Mucosa of stomach (tissue), 1 donor: ENCODE data around the gene RSF1.

Experiments used
- H3K27me3 ChIP-seq: one replicate; pipeline ENCODE4 v1.7.0; 2013; ENCODE audit warnings: mild to moderate bottlenecking, low read length; ENCODE audit not compliant: control insufficient read depth, insufficient read depth
- H3K36me3 ChIP-seq: one replicate; pipeline ENCODE4 v1.7.0; 2013; ENCODE audit warnings: low read length; ENCODE audit not compliant: control insufficient read depth, insufficient read depth
- H3K4me1 ChIP-seq: one replicate; pipeline ENCODE4 v1.7.0; 2013; ENCODE audit warnings: mild to moderate bottlenecking, low read length; ENCODE audit not compliant: control insufficient read depth, insufficient read depth
- H3K4me3 ChIP-seq: one replicate; pipeline ENCODE4 v1.7.0; 2013; ENCODE audit warnings: low read length
- H3K9ac ChIP-seq: one replicate; pipeline ENCODE4 v1.7.0; 2013; ENCODE audit warnings: mild to moderate bottlenecking, low read length, moderate library complexity
- H3K9me3 ChIP-seq: one replicate; pipeline ENCODE4 v1.7.0; 2013; ENCODE audit warnings: mild to moderate bottlenecking, low read length, moderate library complexity; ENCODE audit not compliant: control insufficient read depth
- donor health status: Pancreatic carcinoma.

The RSF1 gene

GRCh38 chr11:77801477-77801876, 19.0 kb downstream of the RSF1 start:
- Histone ChIP-seq H3K36me3 (no peaks in the 10 kb centered on the region), H3K9ac (no peak overlapping the region), H3K4me1 (peaks cover 5% of the 10 kb centered on the region), H3K4me3 (no peak overlapping the region), H3K9me3 (no peaks in the 10 kb centered on the region), H3K27me3 (no peaks in the 10 kb centered on the region)

GRCh38 chr11:77800449-77800848, 20.1 kb downstream of the RSF1 start:
- Histone ChIP-seq H3K36me3 (no peaks in the 10 kb centered on the region), H3K27me3 (no peaks in the 10 kb centered on the region), H3K4me1 (peaks cover 5% of the 10 kb centered on the region), H3K9me3 (no peaks in the 10 kb centered on the region), H3K9ac (no peak overlapping the region), H3K4me3 (no peak overlapping the region)

- Histone ChIP-seq H3K9ac (no peak overlapping the region), H3K27me3 (no peaks in the 10 kb centered on the region), H3K36me3 (no peaks in the 10 kb centered on the region), H3K4me3 (no peak overlapping the region), H3K4me1 (peaks cover 5% of the 10 kb centered on the region), H3K9me3 (no peaks in the 10 kb centered on the region)
Measured at GRCh38 chr11:77799338-77799737, 21.2 kb downstream of the RSF1 start.

- Histone ChIP-seq H3K36me3 (no peaks in the 10 kb centered on the region), H3K4me1 (no peaks in the 10 kb centered on the region), H3K27me3 (no peaks in the 10 kb centered on the region), H3K4me3 (no peak overlapping the region), H3K9ac (no peak overlapping the region), H3K9me3 (no peaks in the 10 kb centered on the region)
Measured at GRCh38 chr11:77793972-77794371, 26.6 kb downstream of the RSF1 start.

GRCh38 chr11:77791301-77791700, 29.2 kb downstream of the RSF1 start:
- Histone ChIP-seq H3K36me3 (no peaks in the 10 kb centered on the region), H3K4me1 (no peaks in the 10 kb centered on the region), H3K27me3 (no peaks in the 10 kb centered on the region), H3K9ac (no peak overlapping the region), H3K4me3 (no peak overlapping the region), H3K9me3 (no peaks in the 10 kb centered on the region)

GRCh38 chr11:77789731-77790476, 30.6 kb downstream of the RSF1 start:
- no peak overlapping the region for H3K4me3 ChIP-seq
- no peaks in the 10 kb centered on the region for H3K9me3 ChIP-seq
- H3K27me3 ChIP-seq = no peaks in the 10 kb centered on the region
- no peaks in the 10 kb centered on the region for H3K36me3 ChIP-seq
- H3K4me1 ChIP-seq = no peaks in the 10 kb centered on the region
- H3K9ac ChIP-seq = no peak overlapping the region

- no peaks in the 10 kb centered on the region for H3K27me3 ChIP-seq
- no peak overlapping the region for H3K4me3 ChIP-seq
- H3K4me1 ChIP-seq = no peaks in the 10 kb centered on the region
- no peak overlapping the region for H3K9ac ChIP-seq
- no peaks in the 10 kb centered on the region for H3K36me3 ChIP-seq
- no peaks in the 10 kb centered on the region for H3K9me3 ChIP-seq
Measured at GRCh38 chr11:77789061-77789730, 31.3 kb downstream of the RSF1 start.

GRCh38 chr11:77784572-77784971, 36.0 kb downstream of the RSF1 start:
- Histone ChIP-seq H3K27me3 (no peaks in the 10 kb centered on the region), H3K4me1 (no peaks in the 10 kb centered on the region), H3K4me3 (no peak overlapping the region), H3K36me3 (no peaks in the 10 kb centered on the region), H3K9ac (no peak overlapping the region), H3K9me3 (no peaks in the 10 kb centered on the region)

GRCh38 chr11:77783025-77783424, 37.5 kb downstream of the RSF1 start:
- no peaks in the 10 kb centered on the region for H3K36me3 ChIP-seq
- no peak overlapping the region for H3K4me3 ChIP-seq
- no peaks in the 10 kb centered on the region for H3K27me3 ChIP-seq
- H3K9me3 ChIP-seq = no peaks in the 10 kb centered on the region
- H3K4me1 ChIP-seq = no peaks in the 10 kb centered on the region
- H3K9ac ChIP-seq = no peak overlapping the region

- H3K4me1 ChIP-seq = no peaks in the 10 kb centered on the region
- H3K9ac ChIP-seq = no peak overlapping the region
- no peaks in the 10 kb centered on the region for H3K27me3 ChIP-seq
- no peaks in the 10 kb centered on the region for H3K9me3 ChIP-seq
- H3K36me3 ChIP-seq = no peaks in the 10 kb centered on the region
- H3K4me3 ChIP-seq = no peak overlapping the region
Measured at GRCh38 chr11:77779935-77780334, 40.6 kb downstream of the RSF1 start.

GRCh38 chr11:77778549-77778948, 42.0 kb downstream of the RSF1 start:
- Histone ChIP-seq H3K36me3 (no peaks in the 10 kb centered on the region), H3K4me1 (no peaks in the 10 kb centered on the region), H3K27me3 (no peaks in the 10 kb centered on the region), H3K9me3 (no peaks in the 10 kb centered on the region), H3K4me3 (no peak overlapping the region), H3K9ac (no peak overlapping the region)

- no peak overlapping the region for H3K9ac ChIP-seq
- no peak overlapping the region for H3K4me3 ChIP-seq
- no peaks in the 10 kb centered on the region for H3K27me3 ChIP-seq
- H3K4me1 ChIP-seq = no peaks in the 10 kb centered on the region
- no peaks in the 10 kb centered on the region for H3K36me3 ChIP-seq
- H3K9me3 ChIP-seq = no peaks in the 10 kb centered on the region
Measured at GRCh38 chr11:77778118-77778517, 42.4 kb downstream of the RSF1 start.
